K562 (cell line): ENCODE data around the gene RUNX3. TPM values are rescaled to one million over a fixed set of nuclear protein-coding genes. Genes with fewer than 3 reads are reported as not detected.

ENCODE experiments used
- ATAC-seq: fragments of 200-7000 bp; cut with Tn5 transposase; 3 replicates; pipeline ENCODE4 v1.9.1; 2020; ENCODE audit warnings: moderate library complexity
- BruUV-seq: library from RNA; stranded (reverse); fragments of 400-500 nt; replicated peaks from 2 replicates; lab custom pipeline; 2021; lab: Mats Ljungman, UMichigan
- CTCF ChIA-PET: fragments of 300-600 bp; formaldehyde crosslinking; extraction: SDS; loops from one replicate; lab custom pipeline; 2021; ENCODE audit warnings: low intra/inter-chr PET ratio; lab: Yijun Ruan, JAX
- POLR2A ChIA-PET: fragments of 300-600, 350-650 bp; sonication (Branson Sonifier 250); formaldehyde crosslinking; extraction: SDS; loops from one replicate; lab custom pipeline; 2021; ENCODE audit warnings: antibody characterized with exemption, inconsistent platforms; lab: Yijun Ruan, JAX
- DNase-seq, 4 experiments: peaks; one replicate each; pipeline versions ENCODE4 v3.0.0 to v3.0.0-alpha.2; 2011 to 2018; ENCODE audit warnings: low spot score in 3 of 4, mixed read lengths in 3 of 4; ENCODE audit errors: extremely low read depth in 1 of 4
- FAIRE-seq: peaks from 2 replicates; lab custom pipeline; 2011; peaks lifted over from hg19 to GRCh38; lab: Jason Lieb, UNC
- H2AFZ ChIP-seq: 2 replicates; pipeline ENCODE4 v1.6.0; 2011; ENCODE audit warnings: low read depth, low read length, control low read depth, inconsistent platforms
- H3K27ac ChIP-seq: fragments of 200-600 bp; 3 replicates; pipeline ENCODE4 v1.8.0; 2011; ENCODE audit warnings: low read depth, mild to moderate bottlenecking, control low read depth, inconsistent platforms, low read length, moderate library complexity, mixed read lengths; ENCODE audit errors: extremely low read depth
- H3K27me3 ChIP-seq, 2 experiments: fragments of 300-600 bp in 1 of 2; 2 replicates in 1 of 2; 3 replicates in 1 of 2; pipeline versions ENCODE4 v1.6.0 to v1.8.0; 2011; ENCODE audit warnings: inconsistent platforms in 2 of 2, low read length in 2 of 2, mild to moderate bottlenecking in 1 of 2, mixed read lengths in 1 of 2, moderate library complexity in 1 of 2; ENCODE audit not compliant: control insufficient read depth in 2 of 2, insufficient read depth in 2 of 2
- H3K36me3 ChIP-seq: fragments of 300-600 bp; 3 replicates; pipeline ENCODE4 v1.8.0; 2011; ENCODE audit warnings: mild to moderate bottlenecking, low read length, inconsistent platforms; ENCODE audit not compliant: control insufficient read depth, insufficient read depth
- H3K4me1 ChIP-seq, 2 experiments: fragments of 200-600 bp in 1 of 2; replicated peaks in 1 of 2; 2 replicates in 1 of 2; 3 replicates in 1 of 2; pipeline versions ENCODE4 v1.5.1 to v1.8.0; 2011; ENCODE audit warnings: inconsistent platforms in 2 of 2, low read length in 2 of 2, mild to moderate bottlenecking in 1 of 2, mixed read lengths in 1 of 2, moderate library complexity in 1 of 2; ENCODE audit not compliant: control insufficient read depth in 2 of 2, insufficient read depth in 2 of 2
- H3K4me2 ChIP-seq: 2 replicates; pipeline ENCODE4 v1.6.1; 2011; ENCODE audit warnings: low read length, control low read depth, inconsistent platforms, mixed read lengths; ENCODE audit not compliant: insufficient read depth
- H3K4me3 ChIP-seq: fragments of 200-600 bp; sonication (generic), shearing (Covaris generic); 2 replicates; pipeline ENCODE4 v1.5.1; 2016; ENCODE audit warnings: control low read depth, inconsistent platforms
- H3K79me2 ChIP-seq: fragments of 200-600 bp; 3 replicates; pipeline ENCODE4 v1.8.0; 2011; ENCODE audit warnings: low read length, inconsistent platforms; ENCODE audit not compliant: control insufficient read depth, insufficient read depth
- H3K9ac ChIP-seq, 2 experiments: 2 replicates each; pipeline versions ENCODE4 v1.6.0 to v1.6.1; 2011; ENCODE audit warnings: low read depth in 2 of 2, low read length in 2 of 2, control low read depth in 1 of 2, inconsistent platforms in 1 of 2, mild to moderate bottlenecking in 1 of 2, mixed read lengths in 1 of 2; ENCODE audit not compliant: insufficient read depth in 1 of 2
- H3K9me1 ChIP-seq: one replicate; pipeline ENCODE4 v1.6.0; 2011; ENCODE audit warnings: inconsistent platforms, mild to moderate bottlenecking, low read length, moderate library complexity; ENCODE audit not compliant: control insufficient read depth, insufficient read depth
- H3K9me3 ChIP-seq: replicated peaks from 2 replicates; pipeline ENCODE4 v1.5.1; 2011; ENCODE audit warnings: low read depth, low read length, inconsistent platforms; ENCODE audit not compliant: control insufficient read depth, insufficient read depth
- H4K20me1 ChIP-seq: replicated peaks from 2 replicates; pipeline ENCODE4 v1.6.1; 2011; ENCODE audit warnings: low read length, inconsistent platforms, mixed read lengths; ENCODE audit not compliant: control insufficient read depth, insufficient read depth
- BMI1 ChIP-seq: fragments of 150-350 bp; IDR thresholded peaks from 2 replicates; pipeline ENCODE4 v1.6.1; 2014; ENCODE audit warnings: low read length
- CBX2 ChIP-seq: fragments of 200-600 bp; sonication (generic); IDR thresholded peaks from one replicate; pipeline ENCODE4 v1.6.1; 2012; ENCODE audit warnings: mild to moderate bottlenecking, low read length, inconsistent platforms; ENCODE audit not compliant: insufficient read depth, poor library complexity, severe bottlenecking
- CBX8 ChIP-seq: fragments of 200-600 bp; sonication (generic); IDR thresholded peaks from 2 replicates; pipeline ENCODE4 v1.6.1; 2012; ENCODE audit warnings: borderline replicate concordance, mixed run types, low read depth, mild to moderate bottlenecking, moderate library complexity, mixed read lengths, low read length, control low read depth, inconsistent platforms; ENCODE audit not compliant: poor library complexity, severe bottlenecking; ENCODE audit errors: extremely low read depth
- GTF2F1 ChIP-seq: IDR thresholded peaks from 2 replicates; pipeline ENCODE4 v1.6.1; 2011; ENCODE audit warnings: low read depth, low read length, improper control_type of control experiment
- HMBOX1 ChIP-seq: sonication (generic); IDR thresholded peaks from 2 replicates; pipeline ENCODE4 v1.6.1; 2016
- HNRNPL ChIP-seq: fragments of 200-400 bp; formaldehyde crosslinking; IDR thresholded peaks from 2 replicates; pipeline ENCODE4 v1.6.1; 2017; ENCODE audit warnings: low read depth, mild to moderate bottlenecking, low read length
- IRF9 ChIP-seq: fragments of 450-650 bp; IDR thresholded peaks from 2 replicates; pipeline ENCODE4 v1.6.1; 2016; ENCODE audit warnings: missing biosample characterization, missing genetic modification characterization
- NFIC ChIP-seq: fragments of 450-650 bp; IDR thresholded peaks from 2 replicates; pipeline ENCODE4 v1.6.1; 2017; ENCODE audit warnings: mild to moderate bottlenecking, inconsistent platforms
- RNF2 ChIP-seq: sonication (generic); IDR thresholded peaks from 2 replicates; pipeline ENCODE4 v1.6.1; 2016
- SREBF1 ChIP-seq: fragments of 150-350 bp; IDR thresholded peaks from 2 replicates; pipeline ENCODE4 v1.6.1; 2014; ENCODE audit warnings: antibody characterized with exemption, low read depth, low read length, borderline replicate concordance
- ZFP36 ChIP-seq: fragments of 150-350 bp; IDR thresholded peaks from 2 replicates; pipeline ENCODE4 v1.6.1; 2018; ENCODE audit warnings: low read length, low read depth; ENCODE audit not compliant: partially characterized antibody
- WGBS: fragments of 100-300 bp; shearing (Covaris generic); methylation state at CpG from one replicate; pipeline ENCODE4 v1.1.6; 2016; ENCODE audit warnings: low coverage, mixed read lengths; ENCODE audit not compliant: insufficient coverage; ENCODE audit errors: missing lambda C conversion rate; 5-methylcytosine and 5-hydroxymethylcytosine counted together
- in situ Hi-C: fragments of 300-500 bp; cut with MboI; formaldehyde crosslinking; loops from 4 replicates; pipeline ENCODE4 v1.15.0; 2018; ENCODE audit warnings: inconsistent platforms, mixed read lengths
- intact Hi-C: fragments of 100-400 bp; cut with micrococcal nuclease; formaldehyde crosslinking; loops from 2 replicates; pipeline ENCODE4 v1.14.2; 2022
- polyA plus RNA-seq, 8 experiments: library from polyadenylated mRNA; depleted of rRNA in 4 of 8; stranded (reverse) in 5 of 8; unstranded in 3 of 8; fragments of >200 nt; fragmentation: Nextera tagmentation in 2 of 8; fragmentation: Illumina TruSeq in 1 of 8; extraction: Ambion mirVana in 2 of 8; extraction: Trizol in 1 of 8; gene quantifications; 2 replicates each; pipeline versions ENCODE4 v1.2.1 to v1.2.3, GENCODE V29; 2011 to 2014; ENCODE audit warnings: inconsistent platforms in 1 of 8, missing spikeins in 1 of 8
- total RNA-seq, 7 experiments: library from RNA; depleted of rRNA in 6 of 7; stranded (reverse); fragments of >200 nt in 6 of 7; fragmentation: Illumina TruSeq in 2 of 7; extraction: Trizol in 2 of 7; gene quantifications; 2 replicates each; pipeline versions ENCODE4 v1.2.1 to v1.2.3, GENCODE V29; 2011 to 2021; ENCODE audit warnings: low replicate concordance in 1 of 7

RUNX3 gene
- total and polyA plus RNA-seq, 9 of the 15 experiments (the other 6 are each of a cell fraction or from before 2014, with no cell fraction given) = 0.01 to 0.64 (median 0.09) TPM

GRCh38 chr1:24927988-24928688 lies 1.9 kb downstream of the RUNX3 start:
- H3K27me3 ChIP-seq = peaks cover 72 to 94% of the 10 kb centered on the region in 2 experiments
- no peaks in the 10 kb centered on the region for H3K9me1 ChIP-seq
- in situ Hi-C loops (no loop called here), intact Hi-C loops (no loop called here)
- no peaks in the 10 kb centered on the region for H3K79me2 ChIP-seq
- H3K4me2 ChIP-seq = no peak overlapping the region
- H3K4me1 ChIP-seq = peaks cover 0 to 34% of the 10 kb centered on the region in 2 experiments; a peak in 2 of 5 replicates
- DNase-seq = no peak
- no TSS peak for BruUV-seq
- no peak for FAIRE-seq
- H4K20me1 ChIP-seq = peaks cover 6% of the 10 kb centered on the region
- whole genome bisulfite sequencing = 16% methylated on average over 15 of the region's 15 CpGs
- ATAC-seq = no peak
- ChIA-PET POLR2A (interaction anchor here (0.6 to 1.3 kb wide), 3 partner anchors 12 to 66 kb away, joined by 3 to 4 read pairs (median 4); no protein-coding TSS in a partner anchor), CTCF (interaction anchor here (0.5 kb wide), 1 partner anchor 81 kb away, joined by 5 read pairs; no protein-coding TSS in a partner anchor)
- H3K9me3 ChIP-seq = no peaks in the 10 kb centered on the region
- no peak overlapping the region for H3K9ac ChIP-seq
- TF ChIP-seq ZFP36 (peak; percentile 91), IRF9 (no peak), CBX8 (peak; percentile 100), GTF2F1 (no peak), CBX2 (peak; percentile 99), BMI1 (peak; percentile 94), HNRNPL (no peak), NFIC (peak; percentile 20; the same call in 1 of the 2 replicates), RNF2 (peak; percentile 98), HMBOX1 (no peak), SREBF1 (no peak)
- no peak overlapping the region for H3K4me3 ChIP-seq
- no peaks in the 10 kb centered on the region for H3K36me3 ChIP-seq
- H3K27ac ChIP-seq = no peak overlapping the region
- H2AFZ ChIP-seq = no peak overlapping the region
